ENCODE results near the gene ARHGEF37.

DNA sequence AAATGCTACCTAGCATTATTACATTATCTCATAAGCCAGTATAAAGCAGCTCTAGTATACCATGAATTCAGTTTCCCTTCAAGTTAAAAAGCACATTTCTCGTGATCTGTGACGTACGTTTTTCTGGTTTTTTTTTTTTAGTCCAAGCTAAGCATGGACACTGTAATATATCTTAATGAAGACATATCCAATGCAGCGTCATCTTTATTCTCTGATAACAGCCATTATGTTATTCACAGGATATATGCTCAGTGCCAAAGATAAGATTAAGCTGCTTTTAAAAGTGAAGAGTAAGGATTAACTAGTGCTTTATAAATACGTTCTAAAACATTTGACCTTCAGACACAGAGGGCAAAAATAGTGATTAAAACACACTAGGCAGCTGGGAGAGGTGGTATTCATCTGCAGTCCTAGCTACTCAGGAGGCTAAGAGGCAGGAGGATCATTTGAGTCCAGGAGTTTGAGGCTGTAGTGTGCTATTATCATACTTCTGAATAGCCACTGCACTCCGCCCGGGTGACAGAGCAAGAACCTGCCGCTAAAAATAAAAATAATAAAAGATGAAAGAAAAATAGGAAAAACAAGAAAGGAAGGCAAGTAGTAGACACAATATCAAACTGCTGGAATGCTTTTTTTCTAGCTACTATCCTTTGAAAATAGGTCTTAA is 37.8 kb upstream of the ARHGEF37 start:
- TF ChIP-seq, protein P1, sequence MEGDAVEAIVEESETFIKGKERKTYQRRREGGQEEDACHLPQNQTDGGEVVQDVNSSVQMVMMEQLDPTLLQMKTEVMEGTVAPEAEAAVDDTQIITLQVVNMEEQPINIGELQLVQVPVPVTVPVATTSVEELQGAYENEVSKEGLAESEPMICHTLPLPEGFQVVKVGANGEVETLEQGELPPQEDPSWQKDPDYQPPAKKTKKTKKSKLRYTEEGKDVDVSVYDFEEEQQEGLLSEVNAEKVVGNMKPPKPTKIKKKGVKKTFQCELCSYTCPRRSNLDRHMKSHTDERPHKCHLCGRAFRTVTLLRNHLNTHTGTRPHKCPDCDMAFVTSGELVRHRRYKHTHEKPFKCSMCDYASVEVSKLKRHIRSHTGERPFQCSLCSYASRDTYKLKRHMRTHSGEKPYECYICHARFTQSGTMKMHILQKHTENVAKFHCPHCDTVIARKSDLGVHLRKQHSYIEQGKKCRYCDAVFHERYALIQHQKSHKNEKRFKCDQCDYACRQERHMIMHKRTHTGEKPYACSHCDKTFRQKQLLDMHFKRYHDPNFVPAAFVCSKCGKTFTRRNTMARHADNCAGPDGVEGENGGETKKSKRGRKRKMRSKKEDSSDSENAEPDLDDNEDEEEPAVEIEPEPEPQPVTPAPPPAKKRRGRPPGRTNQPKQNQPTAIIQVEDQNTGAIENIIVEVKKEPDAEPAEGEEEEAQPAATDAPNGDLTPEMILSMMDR (conservative IDR thresholded peaks at IDR 0.05; ENCODE audit: low read length) = no peak
- TF ChIP-seq EZH2phosphoT487 (IDR thresholded peaks at IDR 0.05; ENCODE audit: borderline replicate concordance, low read depth, low read length) = no peak

Measured in OCI-LY7 (cell line).